Measurements from ENCODE around the gene IL36B.
"Not testable (repeated sequence)": the region's sequence is repeated elsewhere in the genome, so short reads cannot be mapped to it uniquely, and the experiment has no call there.

The IL36B gene

DNA sequence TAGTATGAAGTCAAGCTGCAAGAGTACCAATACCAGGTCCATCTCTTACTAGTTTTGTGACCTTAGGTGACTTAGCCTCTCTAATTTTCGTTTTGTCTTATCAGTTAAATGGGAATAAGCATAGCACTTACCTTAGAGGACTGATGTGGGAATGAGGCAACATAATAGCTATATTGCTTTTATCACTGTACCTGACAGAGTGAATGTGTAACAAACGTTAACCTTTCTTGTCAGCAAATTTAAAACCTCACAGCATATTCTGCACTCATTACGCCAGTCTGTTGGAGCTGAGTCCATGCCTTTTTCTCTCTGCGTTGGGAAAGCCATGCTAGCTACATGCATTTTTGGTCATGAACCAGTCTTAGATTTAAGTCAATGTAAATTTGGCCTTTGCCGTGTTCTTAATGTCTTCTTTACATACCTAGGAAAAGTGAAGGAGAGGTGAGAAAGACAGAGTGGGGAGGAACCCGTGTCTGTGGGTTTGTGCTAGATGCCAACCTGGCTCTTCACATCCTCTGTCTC is at the start of gene IL36B:
TSS of gene IL36B (minus strand) at position 472 of the 522 bp plus-strand sequence.
- no peak for DNase-seq (ENCODE audit: low read depth)

DNA sequence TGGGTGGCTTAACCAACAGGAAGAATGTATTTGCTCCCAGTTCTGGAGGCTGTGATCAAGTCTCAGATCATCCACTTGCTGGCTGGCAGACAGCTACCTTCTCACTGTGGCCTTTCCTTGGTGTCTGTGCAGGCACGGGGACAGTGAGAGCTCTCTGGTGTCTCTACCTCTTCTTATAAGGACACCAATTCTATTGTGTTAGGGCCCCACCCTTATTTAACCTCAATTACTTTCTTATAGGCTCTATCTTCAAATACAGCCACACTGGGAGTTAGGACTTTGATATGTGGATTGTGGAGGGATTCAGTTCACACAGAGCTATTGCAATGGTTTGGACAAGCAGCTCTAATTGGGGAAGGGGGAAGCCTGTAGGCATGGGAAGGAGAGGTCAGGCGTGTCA is 49.5 kb upstream of the IL36B start:
- no peak for DNase-seq (ENCODE audit: low read depth)
- no peak overlapping the region for H3K4me3 ChIP-seq (ENCODE audit: low read length)
- TF ChIP-seq CTCF (conservative IDR thresholded peaks at IDR 0.05; ENCODE audit: low read depth, low read length), result no peak

More for the DNA sequence above, at the start of gene IL36B:
- TF ChIP-seq CTCF (conservative IDR thresholded peaks at IDR 0.05; ENCODE audit: low read depth, low read length), result no peak
- no peak within 1 kb of the TSS for H3K4me3 ChIP-seq (ENCODE audit: low read length)

GRCh38 chr2:113098532-113098931 is 45.9 kb upstream of the IL36B start:
- DNase-seq (ENCODE audit: low read depth), result no peak
- no peak overlapping the region for H3K4me3 ChIP-seq (ENCODE audit: low read length)
- TF ChIP-seq CTCF (conservative IDR thresholded peaks at IDR 0.05; ENCODE audit: low read depth, low read length), result no peak

GRCh38 chr2:113098041-113098440 is 45.4 kb upstream of the IL36B start:
- no peak for TF ChIP-seq CTCF (conservative IDR thresholded peaks at IDR 0.05; ENCODE audit: low read depth, low read length)
- no peak for DNase-seq (ENCODE audit: low read depth)
- H3K4me3 ChIP-seq (ENCODE audit: low read length), result no peak overlapping the region

DNA sequence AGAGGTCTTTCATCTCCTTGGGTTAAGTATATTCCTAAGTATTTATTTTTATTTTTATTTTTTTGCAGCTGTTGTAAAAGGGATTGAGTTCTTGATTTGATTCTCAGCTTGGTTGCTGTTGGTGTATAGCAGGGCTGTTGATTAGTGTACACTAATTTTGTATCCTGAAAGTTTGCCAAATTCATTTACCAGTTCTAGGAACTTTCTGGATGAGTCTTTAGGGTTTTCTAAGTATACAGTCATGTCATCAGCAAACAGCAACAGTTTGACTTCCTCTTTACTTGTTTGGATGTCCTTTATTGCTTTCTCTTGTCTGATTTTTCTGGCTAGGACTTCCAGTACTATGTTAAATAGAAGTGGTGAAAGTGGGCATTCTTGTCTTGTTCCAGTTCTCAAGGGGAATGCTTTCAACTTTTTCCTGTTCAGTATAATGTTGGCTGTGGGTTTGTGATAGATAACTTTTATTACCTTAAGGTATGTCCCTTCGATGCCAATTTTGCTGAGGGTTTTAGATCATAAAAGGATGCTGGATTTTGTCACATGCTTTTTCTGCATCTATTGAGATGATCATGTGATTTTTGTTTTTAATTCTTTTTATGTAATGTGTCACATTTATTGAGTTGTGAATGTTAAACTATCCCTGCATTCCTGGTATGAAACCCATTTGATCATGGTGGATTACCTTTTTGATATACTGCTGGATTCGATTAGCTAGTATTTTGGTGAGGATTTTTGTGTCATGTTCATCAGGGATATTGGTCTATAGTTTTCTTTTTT is 44.4 kb upstream of the IL36B start:
- not testable (repeated sequence) for H3K4me3 ChIP-seq (ENCODE audit: low read length); DNase-seq (ENCODE audit: low read depth)

- not testable (repeated sequence) for H3K4me3 ChIP-seq (ENCODE audit: low read length); DNase-seq (ENCODE audit: low read depth)
Measured at GRCh38 chr2:113096306-113096705, 43.6 kb upstream of the IL36B start.

DNA sequence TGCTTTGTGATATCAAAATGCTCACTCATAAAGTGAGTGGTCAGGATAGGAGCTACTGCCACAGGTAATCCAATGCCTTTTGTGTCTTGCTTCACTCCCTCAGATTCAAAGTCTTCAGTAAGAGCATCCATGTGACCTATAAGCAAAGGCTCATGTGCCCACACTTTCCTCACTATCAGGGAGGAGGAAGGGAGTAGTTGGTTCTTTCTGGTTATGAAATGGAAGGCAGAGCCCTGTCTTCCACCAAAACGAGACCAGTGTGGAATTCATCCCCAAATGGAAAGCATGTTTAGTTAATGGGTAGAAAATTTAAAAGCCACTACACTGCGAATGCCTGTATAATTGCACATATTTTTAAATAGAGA is 40.9 kb upstream of the IL36B start:
- DNase-seq (ENCODE audit: low read depth), result no peak
- no peak for TF ChIP-seq CTCF (conservative IDR thresholded peaks at IDR 0.05; ENCODE audit: low read depth, low read length)
- H3K4me3 ChIP-seq (ENCODE audit: low read length), result no peak overlapping the region

DNA sequence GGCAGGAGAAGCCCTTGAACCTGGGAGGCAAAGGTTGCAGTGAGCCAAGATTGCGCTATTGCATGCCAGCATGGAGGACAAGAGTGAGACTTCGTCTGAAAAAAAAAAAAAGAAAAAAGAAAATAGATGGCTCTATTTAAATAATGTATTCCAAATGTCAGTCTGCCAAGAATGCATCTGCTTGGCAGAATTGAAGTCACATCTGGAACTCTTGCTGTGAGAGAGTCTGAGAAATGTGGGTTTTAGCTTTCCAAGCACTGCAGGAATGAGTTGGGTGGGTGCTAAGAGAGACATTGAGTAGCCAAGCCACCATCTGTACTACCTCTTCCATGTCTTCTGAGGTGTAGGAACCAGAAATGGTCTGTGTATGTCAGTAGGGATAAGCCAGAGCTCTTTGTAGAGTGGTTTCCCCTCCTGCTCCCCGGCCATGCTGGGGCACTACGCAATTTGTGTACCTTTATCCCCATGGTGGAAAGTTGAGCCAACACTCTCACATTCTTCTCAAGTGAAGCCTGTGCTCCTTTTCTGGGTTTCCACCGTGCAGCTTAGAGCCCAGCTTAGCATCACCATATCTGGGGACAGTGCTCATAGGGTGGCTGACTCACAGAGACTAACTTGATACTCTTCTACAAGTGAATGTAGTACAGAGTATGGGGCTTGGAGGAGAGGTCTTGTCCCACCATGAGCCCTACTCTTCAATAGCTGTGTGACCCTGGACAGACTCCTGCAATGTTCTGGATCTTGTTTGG is 40.4 kb upstream of the IL36B start:
- H3K4me3 ChIP-seq (ENCODE audit: low read length), result no peak overlapping the region
- TF ChIP-seq CTCF (conservative IDR thresholded peaks at IDR 0.05; ENCODE audit: low read depth, low read length), result no peak
- no peak for DNase-seq (ENCODE audit: low read depth)
